H1 (cell line): ENCODE data around the gene DLG5. TPM values are rescaled to one million over a fixed set of nuclear protein-coding genes. Genes with fewer than 3 reads are reported as not detected.

ENCODE experiments used
- ATF3 ChIP-seq: IDR thresholded peaks from 2 replicates; pipeline ENCODE4 v1.6.1; 2011; ENCODE audit warnings: low read depth, mild to moderate bottlenecking, low read length; ENCODE audit not compliant: insufficient read depth
- CBX5 ChIP-seq: fragments of 300-800, 300-1000 bp; sonication (generic); IDR thresholded peaks from 2 replicates; pipeline ENCODE4 v1.7.1; 2016; ENCODE audit warnings: antibody characterized with exemption, low read length, low read depth
- CTBP2 ChIP-seq: IDR thresholded peaks from 2 replicates; pipeline ENCODE4 v1.7.0; 2011; ENCODE audit warnings: borderline replicate concordance, mild to moderate bottlenecking, moderate library complexity, mixed read lengths, low read length; ENCODE audit not compliant: insufficient read depth, insufficient read length
- GABPA ChIP-seq: IDR thresholded peaks from 2 replicates; pipeline ENCODE4 v1.6.1; 2011; ENCODE audit warnings: mild to moderate bottlenecking, low read length, moderate library complexity, borderline replicate concordance; ENCODE audit not compliant: insufficient read depth
- PHF8 ChIP-seq: fragments of 200-600 bp; sonication (generic); conservative IDR thresholded peaks from 2 replicates; pipeline ENCODE4 v1.7.1; 2012; ENCODE audit warnings: low read depth, mild to moderate bottlenecking, inconsistent platforms, low read length, moderate library complexity
- SP4 ChIP-seq: IDR thresholded peaks from 2 replicates; pipeline ENCODE4 v1.6.1; 2012; ENCODE audit warnings: low read length, inconsistent platforms
- TAF7 ChIP-seq: optimal IDR thresholded peaks from 2 replicates; pipeline ENCODE3; 2011; ENCODE audit warnings: low read depth, mild to moderate bottlenecking, inconsistent platforms, low read length, moderate library complexity, borderline replicate concordance
- polyA plus RNA-seq, 7 experiments: library from polyadenylated mRNA; depleted of rRNA in 3 of 7; stranded (reverse) in 5 of 7; unstranded in 2 of 7; fragments of >200 nt in 5 of 7; fragments of 200-250 nt in 2 of 7; gene quantifications; 1 replicate in 5 of 7; 2 replicates in 1 of 7; 4 replicates in 1 of 7; pipeline versions ENCODE4 v1.2.1 to v1.2.3, GENCODE V29; 2011 to 2013; ENCODE audit warnings: missing spikeins in 2 of 7, mixed read lengths in 2 of 7
- total RNA-seq: library from RNA; stranded (reverse); fragmentation: NEBNext Ultra II Directional; extraction: Animal tissue kit (Norgen Biotek cat#: 25700); gene quantifications from 2 replicates; pipeline ENCODE4 v1.2.1, GENCODE V29; 2021

The DLG5 gene
- total and polyA plus RNA-seq, 2 of the 8 experiments (the other 6 are each of a cell fraction or from before 2014, with no cell fraction given) = 15.6 to 71.4 TPM

GRCh38 chr10:77782328-77783061 lies 144.1 kb downstream of the DLG5 start (continued):
- TF ChIP-seq CBX5 (no peak), PHF8 (no peak), SP4 (no peak), GABPA (no peak), CTBP2 (no peak), TAF7 (no peak), ATF3 (no peak)
- TF ChIP-seq, all 59 proteins: peak for 0
